Measurements from ENCODE around the gene PAEP. TPM values are rescaled to one million over a fixed set of nuclear protein-coding genes. Genes with fewer than 3 reads are reported as not detected.
"Not testable (repeated sequence)": the region's sequence is repeated elsewhere in the genome, so short reads cannot be mapped to it uniquely, and the experiment has no call there.

Gene PAEP
- not detected in 2 replicates for total RNA-seq

DNA sequence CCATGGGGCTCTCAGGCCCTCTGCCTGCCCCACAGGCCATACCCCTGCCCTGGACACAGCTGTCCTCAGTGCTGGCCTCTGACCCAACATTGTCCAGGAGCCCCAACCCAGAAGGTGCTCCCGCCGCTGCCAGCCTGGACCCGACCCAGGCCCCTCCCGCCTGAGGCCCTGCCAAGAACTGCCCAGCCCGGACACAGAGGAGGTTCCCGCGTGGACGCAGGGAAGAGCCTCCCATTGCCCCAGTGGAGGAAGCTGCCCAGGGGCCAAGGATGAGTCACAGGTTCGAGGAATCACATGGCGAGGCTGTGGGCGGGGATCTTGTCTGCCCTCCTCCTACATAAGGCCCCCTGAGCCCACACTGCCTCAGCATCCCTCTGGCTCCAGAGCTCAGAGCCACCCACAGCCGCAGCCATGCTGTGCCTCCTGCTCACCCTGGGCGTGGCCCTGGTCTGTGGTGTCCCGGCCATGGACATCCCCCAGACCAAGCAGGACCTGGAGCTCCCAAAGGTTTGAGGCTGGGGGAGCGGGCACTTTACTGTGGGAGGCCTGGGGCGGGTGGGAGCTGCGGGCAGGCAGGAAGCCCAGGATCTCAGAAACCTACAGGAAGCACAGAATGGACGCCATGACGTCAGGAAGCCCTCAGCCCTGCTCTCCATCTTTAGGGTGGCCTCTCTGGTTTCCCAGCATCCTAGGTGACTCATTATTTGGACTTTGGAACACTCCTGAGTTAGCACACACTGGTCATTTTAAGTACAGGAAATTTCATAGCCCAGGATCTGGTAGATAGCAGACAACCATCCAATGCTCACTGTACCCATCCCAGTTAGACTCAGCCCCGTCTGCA lies at the start of gene PAEP:
PAEP (plus strand) TSS at position 366 of the 844 bp plus-strand sequence.
- intact Hi-C loops (cut with micrococcal nuclease), result no loop called here

- intact Hi-C loops (cut with micrococcal nuclease), result no loop called here
These were observed 49.3 kb upstream of the PAEP start for GRCh38 chr9:135512241-135512603.

- intact Hi-C loops (cut with micrococcal nuclease), result no loop called here
These were observed 48.7 kb upstream of the PAEP start for GRCh38 chr9:135512904-135513303.

DNA sequence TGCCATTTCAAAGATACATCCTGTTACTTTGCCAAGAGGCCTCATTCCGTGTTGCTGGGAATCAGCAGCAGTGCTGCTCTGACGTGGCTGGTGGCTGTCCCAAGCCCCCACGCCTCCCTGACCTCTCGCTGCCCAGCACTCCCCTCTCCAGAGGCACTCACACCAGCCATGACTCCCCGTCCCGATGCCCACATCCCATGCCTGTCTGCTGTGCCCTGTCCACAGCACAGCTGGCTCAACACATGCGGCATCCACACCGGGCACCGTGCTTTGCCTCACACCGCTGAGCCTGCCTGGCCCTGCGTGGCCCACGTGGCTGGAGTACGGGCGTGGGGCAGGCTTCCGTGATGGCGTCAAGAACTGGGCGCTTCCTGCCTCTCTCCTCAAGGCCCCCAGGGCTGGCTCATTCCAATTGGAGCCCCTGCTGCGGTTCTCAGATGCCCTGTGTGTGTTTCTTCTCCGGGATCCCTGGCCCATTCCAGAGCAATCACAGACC lies 48.2 kb upstream of the PAEP start:
- intact Hi-C loops (cut with micrococcal nuclease), result no loop called here

DNA sequence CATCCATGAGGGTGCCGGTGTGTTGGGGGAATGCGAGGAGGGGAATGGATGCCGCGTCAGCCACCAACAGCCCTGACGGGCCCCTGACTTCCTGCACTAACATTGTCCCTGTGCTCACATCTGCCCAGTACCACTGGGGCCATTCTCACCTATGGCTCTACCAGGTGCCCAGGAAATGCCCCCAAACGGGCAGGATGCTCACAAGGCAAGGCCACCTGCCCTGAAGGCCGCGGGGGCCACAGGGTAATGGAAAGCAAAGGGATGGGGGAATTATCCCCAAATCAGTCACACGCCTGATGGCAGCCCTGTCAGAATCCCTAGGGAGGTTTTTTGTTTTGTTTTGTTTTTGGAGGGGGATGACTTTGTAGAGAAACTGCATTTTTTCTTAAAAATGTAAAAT lies 47.6 kb upstream of the PAEP start:
- intact Hi-C loops (cut with micrococcal nuclease), result not testable (repeated sequence)

- intact Hi-C loops (cut with micrococcal nuclease), result no loop called here
These were observed 47.0 kb upstream of the PAEP start for GRCh38 chr9:135514342-135515082.

DNA sequence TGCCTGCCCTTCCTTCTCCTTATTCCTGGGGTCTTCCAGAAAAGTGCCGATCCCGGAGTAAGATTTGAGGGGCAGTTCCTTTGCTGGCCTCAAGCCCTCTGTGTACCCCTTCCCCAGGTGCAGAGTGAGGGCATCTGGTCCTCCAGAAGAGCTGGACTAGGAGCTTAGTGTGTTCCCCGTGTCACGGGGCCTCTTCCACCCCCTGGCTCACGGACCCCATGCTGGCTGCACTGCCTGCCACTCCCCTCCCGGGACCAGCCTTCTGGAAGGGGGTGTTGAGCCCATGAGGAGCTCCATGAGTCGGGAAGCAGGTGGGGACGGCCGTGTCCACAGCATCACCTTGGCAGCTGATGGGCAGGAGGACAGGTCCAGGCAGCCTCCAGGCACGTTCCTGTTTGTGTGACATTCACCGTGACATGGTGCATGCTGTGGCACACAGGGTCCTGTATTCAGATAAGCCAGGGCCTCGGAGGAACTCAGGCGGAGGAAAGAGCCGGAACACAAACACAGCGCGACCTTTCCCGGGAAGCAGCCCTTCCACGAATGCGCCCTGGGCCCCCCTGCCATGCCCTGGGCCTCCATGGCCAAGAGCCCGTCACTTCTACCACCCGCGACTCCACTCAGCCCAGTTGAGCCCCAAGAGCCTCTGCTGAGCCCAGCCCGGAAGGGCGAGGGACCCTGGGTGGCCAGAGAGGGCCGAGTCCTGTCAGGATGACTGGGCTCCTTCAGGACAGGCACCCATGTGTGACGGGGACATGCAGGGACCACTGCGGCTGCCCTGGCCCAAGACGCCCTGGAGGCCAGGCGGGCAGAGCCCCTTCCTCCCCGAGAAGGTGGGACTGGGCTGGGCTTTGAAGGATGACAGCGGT lies 46.2 kb upstream of the PAEP start:
- intact Hi-C loops (cut with micrococcal nuclease), result no loop called here

GRCh38 chr9:135516132-135516860 lies 45.3 kb upstream of the PAEP start:
- intact Hi-C loops (cut with micrococcal nuclease), result no loop called here

GRCh38 chr9:135517407-135517822 lies 44.1 kb upstream of the PAEP start:
- intact Hi-C loops (cut with micrococcal nuclease), result no loop called here

DNA sequence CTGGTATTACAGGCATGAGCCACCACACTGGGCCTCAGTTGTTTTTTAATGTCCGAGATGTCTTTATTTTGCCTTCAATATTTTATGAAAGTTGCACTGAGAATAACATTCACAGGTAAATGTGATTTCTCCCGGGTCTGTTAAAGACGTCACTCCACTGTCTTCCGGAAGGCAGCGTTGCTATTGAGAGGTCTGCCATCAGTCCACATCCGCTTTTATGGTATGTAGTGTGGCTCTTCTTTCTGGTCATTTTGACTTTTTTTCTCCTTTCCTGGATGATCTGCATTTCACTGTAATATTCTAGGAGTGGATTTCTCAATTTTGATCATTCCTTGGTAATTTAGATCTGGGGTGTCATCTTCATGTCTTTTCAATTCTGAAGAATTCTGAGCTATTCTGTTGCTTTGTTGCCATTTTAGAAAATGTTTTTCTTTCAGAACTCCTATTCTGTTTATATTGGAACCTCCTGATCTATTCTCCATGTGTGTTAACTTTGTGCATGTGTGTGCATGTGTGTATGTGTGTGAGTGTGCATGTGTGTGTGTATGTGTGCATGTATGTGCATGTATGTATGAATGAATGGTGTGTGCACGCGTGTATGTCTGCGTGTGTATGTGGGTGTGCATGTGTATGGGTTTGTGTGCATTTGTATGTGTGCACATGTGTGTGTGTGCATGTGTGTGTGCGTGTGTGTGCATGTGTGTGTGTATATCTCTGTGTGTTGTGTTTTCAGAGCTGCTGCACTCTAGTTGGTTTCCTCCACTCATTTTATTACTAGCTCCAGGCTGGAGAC lies 42.2 kb upstream of the PAEP start:
- intact Hi-C loops (cut with micrococcal nuclease), result no loop called here

GRCh38 chr9:135520916-135521607 lies 40.5 kb upstream of the PAEP start, which contains the start of gene LCN1:
Gene LCN1 (plus strand): TSS chr9:135521440. CDS start chr9:135521498, 58 bp downstream.
- intact Hi-C loops (cut with micrococcal nuclease), result no loop called here

GRCh38 chr9:135521608-135522095 lies 39.9 kb upstream of the PAEP start:
- intact Hi-C loops (cut with micrococcal nuclease), result no loop called here

- intact Hi-C loops (cut with micrococcal nuclease), result no loop called here
These were observed 39.2 kb upstream of the PAEP start for GRCh38 chr9:135522137-135522877.

- intact Hi-C loops (cut with micrococcal nuclease), result no loop called here
These were observed 38.6 kb upstream of the PAEP start for GRCh38 chr9:135522931-135523330.

DNA sequence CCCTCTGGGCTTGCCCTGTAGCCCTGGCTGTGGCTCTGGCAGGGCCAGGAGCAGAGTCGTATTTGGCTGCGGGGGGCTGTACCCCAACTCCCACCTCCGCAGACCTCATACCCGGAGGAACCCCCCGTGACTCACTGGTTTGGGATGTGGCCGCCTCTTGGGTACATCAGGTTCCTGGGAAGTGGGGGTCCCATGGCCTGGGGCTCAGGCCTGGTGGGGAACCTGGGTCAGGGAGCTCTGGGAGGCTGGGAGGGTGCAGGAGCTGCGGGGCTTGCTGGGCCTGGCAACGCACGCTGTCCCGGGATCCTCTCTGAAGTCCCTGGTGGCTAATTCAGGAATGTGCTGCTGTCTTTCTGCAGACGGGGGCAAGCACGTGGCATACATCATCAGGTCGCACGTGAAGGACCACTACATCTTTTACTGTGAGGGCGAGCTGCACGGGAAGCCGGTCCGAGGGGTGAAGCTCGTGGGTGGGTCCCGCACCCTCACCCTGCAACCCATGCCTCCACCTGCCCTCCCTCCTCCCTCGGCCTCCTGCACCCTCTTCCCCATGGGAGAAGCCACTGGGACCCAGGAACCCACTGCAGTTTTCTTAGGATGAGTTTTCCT lies 37.9 kb upstream of the PAEP start:
- intact Hi-C loops (cut with micrococcal nuclease), result no loop called here

DNA sequence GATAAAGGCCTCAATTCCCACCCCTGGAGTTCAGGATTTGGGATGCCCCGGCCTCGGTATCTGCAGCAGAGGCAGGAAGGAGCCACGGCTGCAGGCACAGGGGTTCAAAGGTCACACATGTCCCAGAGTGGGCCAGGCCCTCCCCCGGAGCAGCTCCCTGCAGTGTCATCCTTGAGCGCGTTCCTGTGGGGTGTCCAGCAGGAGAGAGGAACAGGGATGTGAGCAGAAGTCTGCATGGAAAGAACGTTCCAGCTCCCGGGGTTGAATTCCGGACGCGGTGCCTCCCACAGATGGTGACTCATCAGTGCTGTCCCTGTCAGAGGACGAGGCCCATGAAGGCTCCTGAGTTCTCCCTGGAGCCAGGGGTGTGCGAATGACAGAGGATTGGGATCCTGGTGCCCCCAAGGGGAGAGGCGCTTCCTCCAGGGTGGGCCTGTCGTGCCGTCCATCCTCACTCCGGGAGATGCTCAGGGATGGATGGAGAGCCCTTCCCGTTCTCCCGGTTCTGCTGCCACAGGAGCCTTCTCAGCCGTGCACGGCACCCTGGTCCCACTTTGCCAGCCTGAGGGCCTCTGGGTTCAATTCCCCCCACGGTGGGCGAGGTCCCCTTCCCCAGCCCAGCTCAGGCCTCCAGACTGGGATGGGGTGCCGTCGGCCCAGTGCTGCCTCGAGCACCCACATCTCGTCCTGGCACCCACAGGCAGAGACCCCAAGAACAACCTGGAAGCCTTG lies 37.3 kb upstream of the PAEP start:
- intact Hi-C loops (cut with micrococcal nuclease), result no loop called here
